OCI-LY1 (cell line): Measurements from ENCODE around the gene GPR15.

Experiments used
- H2AFZ ChIP-seq: fragments of 200-600 bp; sonication (generic), shearing (Covaris generic); 2 replicates; pipeline ENCODE4 v1.6.0; 2014; ENCODE audit warnings: antibody characterized with exemption, mild to moderate bottlenecking, low read length
- H3F3A ChIP-seq: fragments of 200-600 bp; sonication (generic), shearing (Covaris generic); 2 replicates; pipeline ENCODE4 v1.6.0; 2014; ENCODE audit warnings: mild to moderate bottlenecking, antibody characterized with exemption, low read length, moderate library complexity; ENCODE audit not compliant: insufficient read depth
- H3K27ac ChIP-seq: fragments of 200-600 bp; sonication (generic); 2 replicates; pipeline ENCODE4 v1.5.1; 2014; ENCODE audit warnings: low read length, mixed run types, mild to moderate bottlenecking, low read depth; ENCODE audit not compliant: poor library complexity, severe bottlenecking
- H3K27me3 ChIP-seq: fragments of 200-600 bp; sonication (generic); 2 replicates; pipeline ENCODE4 v1.6.0; 2014; ENCODE audit warnings: antibody characterized with exemption, mild to moderate bottlenecking, low read length, moderate library complexity; ENCODE audit not compliant: insufficient read depth
- H3K36me3 ChIP-seq: fragments of 200-600 bp; sonication (generic); 2 replicates; pipeline ENCODE4 v1.6.1; 2014; ENCODE audit warnings: mild to moderate bottlenecking, antibody characterized with exemption, low read length, moderate library complexity, mixed read lengths; ENCODE audit not compliant: insufficient read depth
- H3K4me1 ChIP-seq: fragments of 200-600 bp; sonication (generic); 2 replicates; pipeline ENCODE4 v1.5.1; 2014; ENCODE audit warnings: mild to moderate bottlenecking, low read length, moderate library complexity; ENCODE audit not compliant: insufficient read depth, severe bottlenecking
- H3K4me2 ChIP-seq: fragments of 200-600 bp; sonication (generic), shearing (Covaris generic); 2 replicates; pipeline ENCODE4 v1.6.1; 2014; ENCODE audit warnings: low read length
- H3K4me3 ChIP-seq: fragments of 200-600 bp; sonication (generic); 2 replicates; pipeline ENCODE4 v1.5.1; 2014; ENCODE audit warnings: low read length, low read depth, mild to moderate bottlenecking, mixed read lengths; ENCODE audit not compliant: poor library complexity, severe bottlenecking
- H3K79me2 ChIP-seq: fragments of 200-600 bp; shearing (Covaris generic); 2 replicates; pipeline ENCODE4 v1.6.1; 2016; ENCODE audit warnings: mixed run types, low read length, mixed read lengths; ENCODE audit not compliant: insufficient read depth
- H3K9ac ChIP-seq: fragments of 200-600 bp; sonication (generic), shearing (Covaris generic); 2 replicates; pipeline ENCODE4 v1.6.1; 2014; ENCODE audit warnings: mild to moderate bottlenecking, low read length, mixed read lengths
- H3K9me2 ChIP-seq: fragments of 200-600 bp; sonication (generic), shearing (Covaris generic); 2 replicates; pipeline ENCODE4 v1.6.1; 2014; ENCODE audit warnings: low read depth, mild to moderate bottlenecking, low read length, mixed read lengths
- H3K9me3 ChIP-seq: fragments of 200-600 bp; shearing (Covaris generic); 2 replicates; pipeline ENCODE4 v1.6.1; 2014; ENCODE audit warnings: low read length, mixed read lengths
- H4K20me1 ChIP-seq: fragments of 200-600 bp; sonication (generic), shearing (Covaris generic); 2 replicates; pipeline ENCODE4 v1.6.0; 2016; ENCODE audit warnings: mild to moderate bottlenecking, low read length; ENCODE audit not compliant: insufficient read depth
- CTCF ChIP-seq: fragments of 200-600 bp; sonication (generic), shearing (Covaris generic); IDR thresholded peaks from 2 replicates; pipeline ENCODE4 v1.5.1; 2017; ENCODE audit warnings: mild to moderate bottlenecking, antibody characterized with exemption, low read length, moderate library complexity, mixed read lengths
- EZH2 ChIP-seq: fragments of 200-600 bp; sonication (generic), shearing (Covaris generic); IDR thresholded peaks from 2 replicates; pipeline ENCODE4 v1.8.0; 2017; ENCODE audit warnings: borderline replicate concordance, mixed run types, mild to moderate bottlenecking, antibody characterized with exemption, low read length, moderate library complexity, mixed read lengths

The GPR15 gene

GRCh38 chr3:98512576-98512975 is 19.2 kb upstream of the GPR15 start:
- Histone ChIP-seq H3K9me3 (no peaks in the 10 kb centered on the region), H3K27ac (no peak overlapping the region), H3K9me2 (no peaks in the 10 kb centered on the region), H2AFZ (no peak overlapping the region), H3K9ac (no peak overlapping the region), H3K27me3 (no peaks in the 10 kb centered on the region), H3K36me3 (peaks cover 21% of the 10 kb centered on the region; the same call in 1 of the 2 replicates), H3K4me2 (no peak overlapping the region), H3K4me1 (no peaks in the 10 kb centered on the region), H3K4me3 (no peak overlapping the region), H3K79me2 (no peaks in the 10 kb centered on the region), H4K20me1 (no peaks in the 10 kb centered on the region), H3F3A (no peaks in the 10 kb centered on the region)
- no peak for TF ChIP-seq EZH2

GRCh38 chr3:98513091-98513511 is 18.7 kb upstream of the GPR15 start:
- TF ChIP-seq EZH2 (no peak), CTCF (no peak)
- Histone ChIP-seq H2AFZ (no peak overlapping the region), H3K4me1 (no peaks in the 10 kb centered on the region), H3K9ac (no peak overlapping the region), H3F3A (no peaks in the 10 kb centered on the region), H3K79me2 (no peaks in the 10 kb centered on the region), H3K4me2 (no peak overlapping the region), H4K20me1 (no peaks in the 10 kb centered on the region), H3K9me2 (no peaks in the 10 kb centered on the region), H3K27me3 (no peaks in the 10 kb centered on the region), H3K9me3 (no peaks in the 10 kb centered on the region), H3K27ac (no peak overlapping the region), H3K4me3 (no peak overlapping the region), H3K36me3 (peaks cover 23% of the 10 kb centered on the region; the same call in 1 of the 2 replicates)

GRCh38 chr3:98513736-98514135 is 18.0 kb upstream of the GPR15 start:
- no peaks in the 10 kb centered on the region for H3K9me2 ChIP-seq
- no peak overlapping the region for H3K4me3 ChIP-seq
- H3K27me3 ChIP-seq: no peaks in the 10 kb centered on the region
- no peaks in the 10 kb centered on the region for H3F3A ChIP-seq
- no peak overlapping the region for H3K4me2 ChIP-seq
- no peaks in the 10 kb centered on the region for H3K4me1 ChIP-seq
- H3K9me3 ChIP-seq: no peaks in the 10 kb centered on the region
- no peak overlapping the region for H3K27ac ChIP-seq
- TF ChIP-seq CTCF: no peak
- TF ChIP-seq EZH2: no peak
- no peak overlapping the region for H3K9ac ChIP-seq
- H3K36me3 ChIP-seq: peaks cover 29% of the 10 kb centered on the region
- H4K20me1 ChIP-seq: no peaks in the 10 kb centered on the region
- no peak overlapping the region for H2AFZ ChIP-seq
- H3K79me2 ChIP-seq: no peaks in the 10 kb centered on the region

- Histone ChIP-seq H3K79me2 (no peaks in the 10 kb centered on the region), H3K4me3 (no peak overlapping the region), H3K4me2 (no peak overlapping the region), H2AFZ (no peak overlapping the region), H3K9me2 (no peaks in the 10 kb centered on the region), H3F3A (no peaks in the 10 kb centered on the region), H3K27ac (no peak overlapping the region), H3K27me3 (no peaks in the 10 kb centered on the region), H3K4me1 (no peaks in the 10 kb centered on the region), H3K36me3 (peaks cover 41% of the 10 kb centered on the region), H4K20me1 (no peaks in the 10 kb centered on the region), H3K9me3 (no peaks in the 10 kb centered on the region), H3K9ac (no peak overlapping the region)
- TF ChIP-seq CTCF: no peak
- TF ChIP-seq EZH2: no peak
Measured at GRCh38 chr3:98514948-98515347, 16.8 kb upstream of the GPR15 start.
